GM19035 (cell line): ENCODE data around the gene ATP2C1.
A peak's percentile ranks its signal among the peaks of the same experiment; 100 is the strongest.
"Not testable (repeated sequence)": the region's sequence is repeated elsewhere in the genome, so short reads cannot be mapped to it uniquely, and the experiment has no call there.

Experiments
- ATAC-seq: cut with Tn5 transposase; IDR thresholded peaks from one replicate; pipeline ENCODE4 v1.9.1; 2021; ENCODE audit not compliant: unreplicated experiment

Gene ATP2C1

DNA sequence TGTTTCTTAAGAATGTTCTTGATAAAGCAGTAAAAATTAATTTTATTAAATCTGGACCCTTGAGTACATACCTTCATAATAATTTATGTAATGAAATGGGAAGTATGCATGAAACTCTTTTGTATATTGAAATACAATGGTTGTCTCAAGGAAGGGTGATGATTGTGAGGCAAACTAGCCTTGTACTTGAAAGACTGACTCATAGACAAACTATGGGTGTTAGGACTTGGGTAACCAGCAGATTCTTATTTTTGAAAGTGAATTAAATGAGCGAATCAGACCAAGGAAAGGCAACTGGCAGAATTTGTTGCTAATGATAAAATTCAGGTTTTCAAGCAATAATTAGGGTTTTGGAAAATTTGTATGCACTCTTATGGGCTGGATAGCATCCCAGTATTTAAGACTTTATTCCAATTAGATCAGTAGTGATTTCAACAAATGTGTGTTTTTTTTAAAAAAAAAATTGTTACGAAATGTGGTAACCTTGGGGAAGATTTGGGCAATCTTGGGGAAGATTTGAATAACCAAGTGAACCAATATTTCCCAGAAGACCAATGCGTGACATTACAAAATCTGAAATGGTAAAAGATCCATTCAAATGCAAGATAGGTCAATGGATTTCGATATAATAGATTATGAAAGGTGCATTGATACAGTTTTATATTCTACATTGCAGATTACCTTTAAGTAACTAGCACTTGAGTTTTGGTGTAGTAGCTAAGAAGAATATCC, 42.0 kb downstream of the ATP2C1 start:
- no peak for ATAC-seq

- no peak for ATAC-seq
Measured at GRCh38 chr3:130939753-130940152, 45.9 kb downstream of the ATP2C1 start.

- ATAC-seq = no peak
Measured at GRCh38 chr3:130941793-130942192, 47.9 kb downstream of the ATP2C1 start.

DNA sequence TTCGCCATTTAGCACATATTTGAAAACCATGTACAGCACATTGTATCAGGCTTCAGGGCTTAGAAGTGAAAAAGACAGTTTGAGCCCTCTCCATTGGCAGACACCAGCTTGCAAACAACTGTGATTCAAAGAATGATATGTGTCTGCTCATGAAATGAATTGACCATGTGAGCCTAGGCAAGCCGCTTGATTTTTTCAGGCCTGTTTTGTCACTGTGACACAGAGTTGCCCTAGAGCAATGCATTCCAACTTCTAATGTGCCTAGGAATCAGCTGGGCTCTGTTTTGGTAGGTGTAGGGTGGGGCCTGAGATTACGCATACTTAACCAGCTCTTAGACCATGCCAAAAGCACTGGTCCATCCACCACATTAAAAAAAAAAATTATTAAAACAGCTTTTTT, 53.0 kb downstream of the ATP2C1 start:
- ATAC-seq = no peak

- ATAC-seq = no peak
Measured at GRCh38 chr3:130948001-130948773, 54.3 kb downstream of the ATP2C1 start.

- ATAC-seq = no peak
Measured at GRCh38 chr3:130948929-130949328, 55.0 kb downstream of the ATP2C1 start.

- peak; percentile 50 for ATAC-seq
Measured at GRCh38 chr3:130950124-130950523, 56.2 kb downstream of the ATP2C1 start.

GRCh38 chr3:130950641-130951040, 56.8 kb downstream of the ATP2C1 start:
- ATAC-seq = no peak

DNA sequence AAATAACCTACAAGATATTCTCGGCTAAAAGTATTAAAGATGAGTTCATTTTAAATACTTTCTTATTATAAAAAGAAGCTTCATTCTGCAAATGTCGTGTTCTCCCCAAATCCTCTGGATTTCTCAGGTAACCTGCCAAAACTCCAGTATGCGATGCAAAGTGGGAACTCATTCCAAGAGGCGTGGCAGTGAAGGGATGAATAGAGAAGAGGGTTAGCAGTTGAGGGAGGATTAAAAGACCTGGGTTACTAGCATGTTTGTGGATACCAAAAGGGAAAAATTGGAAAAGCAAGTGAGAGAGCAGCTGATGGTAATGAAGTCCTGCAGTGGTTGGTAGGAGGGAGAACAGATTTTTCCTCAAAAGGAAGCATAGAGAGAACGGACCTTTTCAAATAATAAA, 61.6 kb downstream of the ATP2C1 start:
- ATAC-seq = no peak

- no peak for ATAC-seq
Measured at GRCh38 chr3:130956281-130956680, 62.4 kb downstream of the ATP2C1 start.

DNA sequence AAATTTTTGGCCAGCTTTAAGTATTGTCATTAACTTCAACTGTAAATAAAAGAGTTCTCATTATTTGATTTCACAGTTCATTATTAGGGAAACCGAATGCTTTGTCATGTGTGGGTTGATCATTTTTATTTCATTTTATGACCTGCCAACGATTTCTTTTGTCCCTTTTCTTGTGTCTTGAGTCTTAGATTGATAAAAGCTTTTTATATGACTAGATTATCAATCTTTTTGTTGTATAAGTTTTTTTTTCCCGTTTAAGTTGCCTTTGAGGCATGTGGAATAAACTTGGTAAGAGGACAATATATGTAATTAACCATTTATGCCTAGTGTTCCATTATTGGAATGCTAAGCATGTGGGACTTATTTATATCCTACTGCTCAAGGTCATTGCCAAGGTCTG, 62.8 kb downstream of the ATP2C1 start:
- no peak for ATAC-seq

DNA sequence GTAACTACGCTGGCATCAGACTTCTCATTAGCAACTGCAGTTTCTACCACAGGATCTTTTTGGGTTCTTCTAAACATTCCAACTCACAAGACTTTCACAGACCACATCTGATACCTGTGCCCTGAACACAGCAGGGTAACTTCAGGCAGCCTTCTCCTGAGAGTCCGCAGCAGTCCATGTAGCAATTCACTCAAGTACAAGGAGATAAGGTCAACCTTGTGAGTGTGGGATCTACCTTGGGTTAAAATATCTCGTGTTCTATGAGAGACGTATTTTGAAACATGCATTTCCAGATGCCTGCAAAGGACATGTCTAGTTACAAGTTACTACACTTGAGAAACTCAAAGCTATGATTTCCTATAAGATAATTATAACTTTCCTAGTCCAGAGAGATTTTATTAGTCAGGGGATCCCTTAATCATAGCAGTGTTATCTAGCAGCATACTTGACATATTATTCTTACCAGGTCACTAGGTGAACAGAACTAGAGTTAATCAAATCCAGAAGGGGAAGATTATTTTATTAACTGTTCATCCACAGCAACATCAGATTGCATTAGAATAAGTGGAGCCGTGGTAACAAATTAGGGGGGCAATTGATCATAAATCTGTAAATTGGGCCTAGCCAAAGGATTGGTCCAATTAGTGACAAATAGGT, 66.4 kb downstream of the ATP2C1 start:
- ATAC-seq = no peak

- ATAC-seq = no peak
Measured at GRCh38 chr3:130961458-130961857, 67.6 kb downstream of the ATP2C1 start.

DNA sequence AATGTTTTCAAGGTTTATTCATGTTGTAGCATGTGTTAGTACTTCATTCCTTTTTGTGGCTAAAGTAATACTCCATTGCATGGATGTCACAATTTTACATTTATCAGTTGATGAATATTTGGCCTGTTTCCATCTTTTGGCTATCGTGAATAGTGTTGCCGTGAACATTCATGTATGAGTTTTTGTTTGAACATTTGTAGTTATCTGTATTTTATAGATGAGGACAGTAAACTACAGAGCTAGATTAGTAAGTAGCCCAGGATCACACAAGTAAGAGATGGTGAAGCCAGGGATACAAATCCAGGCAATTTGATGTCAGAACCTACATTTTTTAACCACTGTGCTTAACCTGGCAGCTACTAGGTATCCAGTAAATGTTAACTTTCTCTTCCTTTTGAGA, 69.6 kb downstream of the ATP2C1 start:
- ATAC-seq = no peak

GRCh38 chr3:130963878-130964277, 70.0 kb downstream of the ATP2C1 start:
- ATAC-seq = no peak

- ATAC-seq = no peak
Measured at GRCh38 chr3:130967281-130967680, 73.4 kb downstream of the ATP2C1 start.

DNA sequence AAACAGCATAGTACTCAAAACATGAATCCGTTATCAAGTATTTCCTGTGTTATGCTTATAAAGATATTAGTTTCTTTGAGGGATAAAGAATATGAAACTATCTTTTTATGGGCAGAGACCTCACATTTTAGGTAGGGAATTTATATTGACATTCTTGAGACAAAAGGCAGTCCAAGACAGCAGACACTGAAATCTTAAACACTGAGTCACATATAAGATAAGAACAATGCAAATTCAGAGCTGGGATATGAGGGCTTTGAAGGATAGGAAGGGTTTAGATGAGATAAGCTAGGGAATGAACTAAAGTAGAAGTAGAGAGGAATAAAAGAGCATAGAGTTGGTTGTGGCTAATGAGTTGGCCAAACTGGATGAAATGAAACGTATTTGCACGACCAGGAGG, 74.3 kb downstream of the ATP2C1 start:
- ATAC-seq = no peak

GRCh38 chr3:130969621-130970020, 75.7 kb downstream of the ATP2C1 start:
- no peak for ATAC-seq

DNA sequence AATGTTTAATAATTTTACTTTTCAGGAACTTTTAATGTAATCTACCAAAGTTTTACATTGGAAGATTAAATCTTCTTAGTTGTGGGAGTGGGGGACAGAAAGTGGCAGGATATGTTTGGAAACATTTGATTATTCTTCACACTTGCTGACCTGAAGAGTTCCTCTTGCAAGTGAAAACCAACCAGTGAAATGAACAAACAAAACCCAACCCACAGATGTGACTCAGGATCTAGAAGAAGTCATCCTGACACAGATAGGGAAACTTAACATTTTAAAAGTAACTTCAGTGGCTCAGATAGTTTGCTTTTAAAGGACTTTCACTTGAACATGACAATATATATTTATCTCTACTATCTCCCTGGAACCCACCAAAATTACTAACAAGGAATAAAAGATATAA, 77.3 kb downstream of the ATP2C1 start:
- no peak for ATAC-seq

GRCh38 chr3:130972592-130972991, 78.7 kb downstream of the ATP2C1 start:
- not testable (repeated sequence) for ATAC-seq

DNA sequence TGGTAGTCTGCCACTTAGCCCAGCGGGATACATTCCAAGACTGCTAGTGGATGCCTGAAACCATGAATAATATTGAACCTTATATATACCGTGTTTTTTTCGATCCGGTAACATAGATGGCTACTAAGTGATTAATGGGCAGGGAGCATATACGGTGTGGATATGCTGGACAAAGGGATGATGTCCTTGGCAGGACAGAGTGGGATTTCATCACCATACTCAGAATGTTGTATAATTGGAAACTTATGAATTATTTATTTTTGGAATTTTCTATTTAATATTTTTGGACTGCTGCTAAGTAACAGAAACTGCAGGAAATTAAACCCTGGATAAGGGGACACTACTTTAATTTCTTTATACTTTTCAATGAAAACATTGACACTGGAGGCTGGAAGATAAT, 79.5 kb downstream of the ATP2C1 start:
- no peak for ATAC-seq

GRCh38 chr3:130974201-130974600, 80.3 kb downstream of the ATP2C1 start:
- ATAC-seq = no peak
